HG02763 (cell line): ENCODE measurements around the gene ZNF296.

Experiments used
- ATAC-seq: cut with Tn5 transposase; IDR thresholded peaks from one replicate; pipeline ENCODE4 v1.9.1; 2021; ENCODE audit warnings: mild to moderate bottlenecking, moderate library complexity; ENCODE audit not compliant: unreplicated experiment

The ZNF296 gene

GRCh38 chr19:45090034-45090433, 13.8 kb upstream of the ZNF296 start:
- no peak for ATAC-seq

DNA sequence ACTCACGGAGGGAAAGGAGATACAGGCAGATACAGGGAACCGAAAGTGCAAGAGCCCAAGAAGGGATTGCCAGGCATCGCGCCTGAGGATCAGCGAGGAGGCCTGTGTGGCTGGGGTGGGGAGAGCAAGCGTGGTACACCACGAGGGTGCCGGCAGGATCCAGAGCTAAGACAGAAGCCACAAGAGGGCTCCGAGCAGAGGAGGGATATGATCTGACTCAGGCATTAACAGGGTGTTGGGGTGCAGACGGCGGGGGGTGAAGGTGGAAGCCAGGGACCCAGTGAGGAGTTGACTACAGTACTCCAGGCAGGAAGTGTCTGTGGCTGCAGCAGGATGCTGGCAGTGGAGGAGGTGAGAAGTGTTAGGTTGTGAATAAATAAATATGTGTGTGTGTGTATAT, 11.3 kb upstream of the ZNF296 start:
- ATAC-seq = no peak

DNA sequence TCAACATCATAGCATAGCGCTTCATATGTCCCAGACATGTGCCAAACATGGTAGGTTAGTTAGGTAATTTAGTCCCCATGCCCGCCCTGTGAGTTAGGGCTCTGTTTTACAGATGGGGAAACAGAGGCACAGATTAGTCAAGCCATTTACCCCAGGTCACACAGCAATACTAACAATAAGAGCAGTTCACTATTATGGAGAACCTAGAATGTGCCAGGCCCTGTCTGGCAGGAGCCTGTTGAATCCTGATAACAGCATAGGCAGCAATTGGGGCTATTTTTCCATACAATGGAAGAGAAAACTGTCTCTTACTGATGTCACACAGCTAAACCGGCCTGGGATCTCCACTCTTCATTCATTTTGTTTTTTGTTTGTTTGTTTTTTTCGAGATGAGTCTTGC, 10.2 kb upstream of the ZNF296 start:
- no peak for ATAC-seq

DNA sequence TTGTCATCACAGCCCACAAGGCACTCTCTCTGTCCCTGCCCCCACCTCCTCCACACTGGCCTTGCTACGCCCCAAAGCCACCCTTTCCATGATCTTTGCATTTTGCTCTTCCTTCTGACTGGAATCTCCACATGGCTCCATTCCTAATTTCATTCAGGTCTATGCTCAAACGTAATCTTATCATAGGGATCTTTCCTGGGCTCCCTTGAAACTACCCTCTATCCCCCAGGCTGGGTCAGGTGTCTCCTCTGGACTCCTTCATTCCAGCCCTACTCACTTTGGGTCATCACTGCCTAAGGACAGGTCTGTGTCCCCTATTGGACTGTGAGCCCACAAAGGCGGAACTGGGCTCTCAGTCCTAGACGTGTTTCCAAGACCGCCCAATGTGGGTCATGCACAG, 5.9 kb upstream of the ZNF296 start:
- no peak for ATAC-seq

DNA sequence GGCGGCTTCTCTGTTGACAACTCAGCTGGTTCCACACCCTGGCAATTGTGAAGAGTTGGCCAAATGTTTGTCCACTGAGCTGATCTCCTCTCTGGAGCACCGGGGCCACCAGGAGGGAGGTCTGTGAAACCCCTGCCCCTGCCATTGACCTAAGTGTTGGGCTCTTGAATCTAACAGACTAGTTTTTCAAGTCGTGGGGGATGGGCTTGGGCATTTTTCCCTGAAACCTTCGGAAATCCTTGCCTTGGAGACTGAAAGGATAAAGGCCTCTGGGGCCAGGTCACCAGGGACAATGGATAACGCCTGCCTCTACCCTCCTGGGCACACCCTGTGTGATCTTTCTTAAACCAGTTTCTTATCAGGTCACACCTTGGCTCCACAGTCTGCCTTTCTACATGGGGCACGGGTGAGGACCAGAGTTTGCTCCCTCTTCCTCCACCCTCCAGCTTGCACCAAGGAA, 3.7 kb upstream of the ZNF296 start:
- ATAC-seq = no peak

DNA sequence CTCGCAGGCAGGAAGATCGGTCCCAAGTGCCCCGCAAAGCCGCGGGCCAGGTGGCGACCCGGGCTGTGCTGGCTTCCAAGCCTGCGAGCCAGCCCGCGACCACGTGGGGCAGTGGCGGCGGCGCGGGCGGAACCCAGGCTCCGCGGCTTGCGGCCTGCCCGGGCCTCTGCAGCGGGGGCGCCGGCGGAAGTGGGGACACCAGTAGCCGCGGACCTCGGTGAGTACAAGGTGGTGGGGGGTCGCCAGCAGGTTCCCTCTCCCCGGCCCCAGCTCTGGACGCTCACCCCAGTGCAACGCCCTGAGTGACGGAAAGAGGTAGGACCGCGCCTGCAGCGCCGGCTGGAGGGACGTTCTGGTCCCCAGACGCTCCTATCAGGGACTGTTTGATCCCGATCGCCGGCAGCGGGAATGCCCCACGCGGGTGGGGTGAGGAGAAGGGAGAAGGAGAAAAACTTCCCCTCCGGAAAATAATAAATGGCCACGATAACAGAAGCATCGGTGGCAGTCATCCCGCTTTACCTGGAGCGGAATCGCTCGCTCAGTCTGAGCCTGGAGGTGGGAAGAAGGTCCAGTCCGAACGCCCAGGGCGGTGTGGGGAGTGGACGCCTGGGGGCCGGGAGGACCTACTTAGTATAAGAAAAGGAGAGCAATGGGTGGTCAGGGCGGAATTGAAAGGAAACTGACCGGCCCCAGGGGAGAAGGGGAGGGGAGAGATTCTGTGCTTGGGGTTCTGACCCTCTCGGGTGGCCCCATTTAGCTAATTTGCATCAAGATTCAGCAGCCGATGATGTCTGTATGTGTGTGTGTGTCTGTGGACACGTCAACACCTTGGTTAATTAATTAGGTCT, 3.0 kb upstream of the ZNF296 start, which contains the start of gene GEMIN7:
Gene GEMIN7 (plus strand): TSS at position 198 of the 848 bp plus-strand sequence. CDS start 10,855 bp downstream, outside the sequence.
- ATAC-seq = peak; percentile 39

GRCh38 chr19:45078390-45079062, 2.2 kb upstream of the ZNF296 start:
- ATAC-seq = no peak

DNA sequence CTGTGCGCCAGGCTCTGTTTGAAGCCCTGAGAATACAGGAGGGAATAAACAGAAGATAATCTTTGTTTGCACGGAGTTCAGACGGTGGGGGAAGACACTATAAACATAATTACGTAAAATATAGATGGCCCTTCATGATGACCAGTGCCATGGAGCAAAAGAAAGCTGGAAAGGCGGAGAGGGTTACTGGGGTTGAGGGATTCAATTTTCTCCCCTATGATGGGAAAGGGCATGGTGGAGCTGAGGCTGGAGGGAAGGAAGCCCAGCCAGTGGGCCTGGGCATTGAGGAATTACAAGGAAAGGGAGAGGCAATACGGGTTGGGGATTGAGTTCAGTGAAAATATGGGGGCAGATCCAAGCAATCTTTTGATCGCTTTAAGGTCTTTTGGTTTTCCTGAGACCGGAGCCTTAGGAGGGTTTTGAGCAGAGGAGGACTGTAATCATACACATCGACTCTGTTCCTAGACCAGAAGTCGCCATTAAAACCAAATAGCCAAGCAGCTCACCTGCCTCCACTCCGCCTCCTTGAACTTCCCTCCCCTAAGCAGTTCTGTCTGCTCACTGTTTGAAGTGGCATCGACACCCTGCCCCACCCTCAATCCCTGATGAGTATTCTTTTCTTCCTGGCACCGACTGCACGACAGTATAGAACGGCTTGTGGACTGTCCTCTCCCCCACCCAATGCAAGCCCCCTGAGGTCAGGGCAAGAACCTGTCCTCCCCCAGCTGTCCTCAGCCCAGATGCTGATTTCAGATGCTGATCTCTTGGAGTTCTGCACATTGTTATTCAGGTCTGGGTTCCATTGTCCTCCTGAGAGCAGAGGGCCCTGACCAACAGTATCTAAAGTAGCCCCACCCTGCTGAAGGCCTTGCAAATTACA, 813 bp upstream of the ZNF296 start:
- ATAC-seq = no peak

- ATAC-seq = peak; percentile 42
Measured at GRCh38 chr19:45075301-45076028, 813 bp downstream of the ZNF296 start.

GRCh38 chr19:45074744-45075300, 1.5 kb downstream of the ZNF296 start:
- ATAC-seq = no peak

DNA sequence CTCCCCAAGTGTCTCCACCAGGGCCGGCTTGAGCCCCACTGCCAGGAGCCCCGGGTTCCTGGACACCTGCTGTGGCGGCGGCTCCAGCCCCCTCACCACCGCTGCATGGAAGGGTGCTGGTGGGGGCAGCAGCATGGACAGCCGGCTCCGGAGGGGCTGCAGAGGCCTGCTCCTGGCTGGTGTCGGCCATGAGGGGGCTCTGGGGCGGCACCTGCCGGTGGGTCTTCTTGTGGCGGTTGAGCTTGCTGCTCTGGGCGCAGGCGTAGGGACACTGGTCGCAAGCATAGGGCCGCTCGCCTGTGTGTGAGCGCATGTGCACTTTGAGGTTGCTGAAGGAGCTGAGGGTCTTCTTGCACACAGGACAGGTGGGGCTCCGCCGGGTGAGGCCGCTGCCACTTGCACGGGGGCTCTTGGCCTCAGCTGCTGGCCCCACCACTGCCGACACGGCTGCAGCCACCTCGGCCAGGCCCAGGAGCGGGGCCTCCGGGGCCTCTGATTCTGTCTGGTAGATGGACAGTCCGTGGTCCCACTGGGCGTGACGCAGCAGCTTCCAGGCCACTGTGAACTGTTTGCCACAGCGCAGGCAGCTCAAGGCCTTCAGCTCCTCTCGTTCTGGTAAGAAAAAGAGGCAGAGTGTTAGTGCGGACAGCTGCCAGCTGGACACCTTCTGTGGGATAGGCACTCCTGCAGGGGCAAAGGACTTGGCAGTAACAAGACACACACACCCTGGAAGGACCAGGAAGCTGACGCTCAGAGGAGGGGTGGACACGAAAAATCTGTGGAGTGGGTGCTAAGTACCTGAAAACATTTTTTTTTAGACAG, 4.1 kb downstream of the ZNF296 start:
- no peak for ATAC-seq

DNA sequence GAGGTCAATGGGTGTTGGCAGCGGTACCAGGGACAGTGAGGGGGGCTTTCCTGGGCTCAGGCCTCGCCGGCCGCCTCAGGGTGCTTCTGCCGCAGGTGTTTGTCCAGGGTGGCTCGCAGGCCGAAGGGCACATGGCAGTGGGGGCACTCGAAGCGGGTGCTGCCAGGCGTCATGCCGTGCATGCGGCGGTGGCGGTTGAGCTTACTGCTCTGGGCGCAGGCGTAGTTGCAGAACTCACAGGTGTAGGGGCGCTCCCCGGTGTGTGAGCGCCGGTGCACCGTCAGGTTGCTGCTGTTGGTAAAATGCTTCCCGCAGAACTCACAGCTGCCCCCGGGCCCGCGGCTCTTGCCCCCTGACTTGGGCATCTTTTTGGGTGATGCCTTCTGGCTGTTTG, 4.7 kb downstream of the ZNF296 start:
- ATAC-seq = no peak

- no peak for ATAC-seq
Measured at GRCh38 chr19:45070861-45071544, 5.3 kb downstream of the ZNF296 start.

DNA sequence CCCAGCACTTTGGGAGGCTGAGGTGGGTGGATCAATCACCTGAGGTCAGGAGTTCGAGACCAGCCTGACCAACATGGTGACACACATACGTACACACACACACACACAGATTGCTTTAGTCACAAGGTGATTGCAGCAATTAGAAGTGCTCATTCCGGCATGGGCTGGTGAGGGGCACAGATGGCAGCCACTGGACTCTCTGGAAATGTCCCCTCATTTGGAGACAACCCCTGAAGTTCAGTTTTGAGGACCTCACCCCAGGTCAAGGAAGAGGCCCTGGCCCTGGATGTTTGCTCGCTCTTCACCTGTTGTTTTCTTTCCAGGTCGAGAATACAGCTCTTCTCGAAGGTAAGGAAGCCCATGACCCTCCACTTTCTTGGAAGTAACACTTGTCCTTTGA, 6.1 kb downstream of the ZNF296 start:
- ATAC-seq = no peak

GRCh38 chr19:45069056-45069455, 7.2 kb downstream of the ZNF296 start:
- ATAC-seq = no peak

GRCh38 chr19:45068041-45068440, 8.2 kb downstream of the ZNF296 start:
- ATAC-seq = no peak

- ATAC-seq = no peak
Measured at GRCh38 chr19:45066921-45067661, 9.2 kb downstream of the ZNF296 start.
